Epithelial cell of prostate (primary cell): ENCODE results near the gene ARF3.

Experiments used
- DNase-seq: peaks from one replicate; pipeline ENCODE4 v3.0.0-alpha.2; 2011; ENCODE audit warnings: low read depth, low spot score
- H3K27ac ChIP-seq: fragments of 450-650 bp; 2 replicates; pipeline ENCODE4 v1.5.1; 2017; ENCODE audit warnings: mild to moderate bottlenecking

ARF3 gene

GRCh38 chr12:48968467-48968866, 11.2 kb upstream of the ARF3 start:
- H3K27ac ChIP-seq, result no peak overlapping the region
- no peak for DNase-seq

- no peak for DNase-seq
- H3K27ac ChIP-seq, result no peak overlapping the region
Observed at GRCh38 chr12:48967991-48968390, 10.7 kb upstream of the ARF3 start.

GRCh38 chr12:48966177-48966895, 9.0 kb upstream of the ARF3 start:
- H3K27ac ChIP-seq, result no peak overlapping the region
- no peak for DNase-seq

- DNase-seq, result no peak
- no peak overlapping the region for H3K27ac ChIP-seq
Observed at GRCh38 chr12:48965298-48965838, 8.1 kb upstream of the ARF3 start.

GRCh38 chr12:48961801-48962200, 4.5 kb upstream of the ARF3 start:
- H3K27ac ChIP-seq, result no peak overlapping the region
- DNase-seq, result no peak

GRCh38 chr12:48961331-48961730, 4.0 kb upstream of the ARF3 start:
- H3K27ac ChIP-seq, result no peak overlapping the region
- no peak for DNase-seq

- H3K27ac ChIP-seq, result no peak overlapping the region
- DNase-seq, result no peak
Observed at GRCh38 chr12:48960834-48961233, 3.5 kb upstream of the ARF3 start.

- no peak for DNase-seq
- no peak overlapping the region for H3K27ac ChIP-seq
Observed at GRCh38 chr12:48958049-48958388, 732 bp upstream of the ARF3 start.

- H3K27ac ChIP-seq, result peak overlapping the region; percentile 70
- peak; percentile 92 for DNase-seq
Observed at GRCh38 chr12:48956279-48957140, 777 bp downstream of the ARF3 start.

- no peak for DNase-seq
- H3K27ac ChIP-seq, result no peak overlapping the region
Observed at GRCh38 chr12:48954841-48955501, 2.3 kb downstream of the ARF3 start.

- no peak for DNase-seq
- H3K27ac ChIP-seq, result no peak overlapping the region
Observed at GRCh38 chr12:48954061-48954460, 3.2 kb downstream of the ARF3 start.

- H3K27ac ChIP-seq, result no peak overlapping the region
- no peak for DNase-seq
Observed at GRCh38 chr12:48952691-48953090, 4.6 kb downstream of the ARF3 start.

GRCh38 chr12:48947727-48948126, 9.6 kb downstream of the ARF3 start:
- no peak for DNase-seq
- H3K27ac ChIP-seq, result peak overlapping the region; percentile 31

GRCh38 chr12:48946943-48947342, 10.3 kb downstream of the ARF3 start:
- H3K27ac ChIP-seq, result no peak overlapping the region
- DNase-seq, result no peak

GRCh38 chr12:48946205-48946604, 11.1 kb downstream of the ARF3 start:
- H3K27ac ChIP-seq, result no peak overlapping the region
- DNase-seq, result no peak

GRCh38 chr12:48943221-48943620, 14.1 kb downstream of the ARF3 start:
- H3K27ac ChIP-seq, result peak overlapping the region; percentile 35
- no peak for DNase-seq

- no peak overlapping the region for H3K27ac ChIP-seq
Observed at GRCh38 chr12:48940181-48940580, 17.1 kb downstream of the ARF3 start.

GRCh38 chr12:48938805-48939204, 18.5 kb downstream of the ARF3 start:
- DNase-seq, result no peak
- no peak overlapping the region for H3K27ac ChIP-seq

More at GRCh38 chr12:48940181-48940580, 17.1 kb downstream of the ARF3 start:
- DNase-seq, result no peak

GRCh38 chr12:48937170-48937569, 20.1 kb downstream of the ARF3 start:
- no peak overlapping the region for H3K27ac ChIP-seq
- DNase-seq, result no peak

- H3K27ac ChIP-seq, result no peak overlapping the region
- DNase-seq, result no peak
Observed at GRCh38 chr12:48936379-48936979, 20.8 kb downstream of the ARF3 start.
